Upper lobe of left lung (tissue), 4 donors: Measurements from ENCODE around the gene COX6B1.

Experiments used
- EP300 ChIP-seq, 4 donors: sonication (generic); formaldehyde crosslinking; IDR thresholded peaks; one replicate each; pipeline ENCODE4 v1.5.1; 2017; ENCODE audit warnings: antibody characterized with exemption in 4 of 4, control low read depth in 2 of 4
- POLR2A ChIP-seq, 4 donors: fragments of 450-650 bp; IDR thresholded peaks; one replicate each; pipeline ENCODE4 v1.5.1; 2016 to 2017; ENCODE audit warnings: antibody characterized with exemption in 4 of 4, mild to moderate bottlenecking in 2 of 4
- TF ChIP-seq, protein P1 (sequence below), 6 experiments: fragments of 450-650 bp in 4 of 6; fragments of 200-600 bp in 2 of 6; sonication (generic) in 2 of 6; IDR thresholded peaks; one replicate each; pipeline ENCODE4 v1.5.1; 2016 to 2019; ENCODE audit warnings: antibody characterized with exemption in 6 of 6

GRCh38 chr19:35601971-35602370 lies 46.2 kb upstream of the COX6B1 start:
- TF ChIP-seq, protein P1, sequence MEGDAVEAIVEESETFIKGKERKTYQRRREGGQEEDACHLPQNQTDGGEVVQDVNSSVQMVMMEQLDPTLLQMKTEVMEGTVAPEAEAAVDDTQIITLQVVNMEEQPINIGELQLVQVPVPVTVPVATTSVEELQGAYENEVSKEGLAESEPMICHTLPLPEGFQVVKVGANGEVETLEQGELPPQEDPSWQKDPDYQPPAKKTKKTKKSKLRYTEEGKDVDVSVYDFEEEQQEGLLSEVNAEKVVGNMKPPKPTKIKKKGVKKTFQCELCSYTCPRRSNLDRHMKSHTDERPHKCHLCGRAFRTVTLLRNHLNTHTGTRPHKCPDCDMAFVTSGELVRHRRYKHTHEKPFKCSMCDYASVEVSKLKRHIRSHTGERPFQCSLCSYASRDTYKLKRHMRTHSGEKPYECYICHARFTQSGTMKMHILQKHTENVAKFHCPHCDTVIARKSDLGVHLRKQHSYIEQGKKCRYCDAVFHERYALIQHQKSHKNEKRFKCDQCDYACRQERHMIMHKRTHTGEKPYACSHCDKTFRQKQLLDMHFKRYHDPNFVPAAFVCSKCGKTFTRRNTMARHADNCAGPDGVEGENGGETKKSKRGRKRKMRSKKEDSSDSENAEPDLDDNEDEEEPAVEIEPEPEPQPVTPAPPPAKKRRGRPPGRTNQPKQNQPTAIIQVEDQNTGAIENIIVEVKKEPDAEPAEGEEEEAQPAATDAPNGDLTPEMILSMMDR (IDR thresholded peaks at IDR 0.05) = no peak
- TF ChIP-seq EP300 (IDR thresholded peaks at IDR 0.05) (no peak), POLR2A (IDR thresholded peaks at IDR 0.05) (no peak)
